HepG2 (cell line): ENCODE measurements around the gene NOTCH4. TPM values are rescaled to one million over a fixed set of nuclear protein-coding genes. Genes with fewer than 3 reads are reported as not detected.

Source experiments
- MAZ ChIP-seq, 2 experiments: sonication (generic) in 1 of 2; formaldehyde crosslinking in 1 of 2; IDR thresholded peaks; 2 replicates each; pipeline versions ENCODE4 v1.5.0 to v1.6.1; 2012 to 2020; ENCODE audit warnings: low read depth in 2 of 2, mild to moderate bottlenecking in 2 of 2, borderline replicate concordance in 1 of 2, improper control_type of control experiment in 1 of 2, low read length in 1 of 2, missing genetic modification reagents in 1 of 2, moderate library complexity in 1 of 2
- MNT ChIP-seq: fragments of 450-650 bp; IDR thresholded peaks from 2 replicates; pipeline ENCODE4 v1.6.1; 2016
- PHF21A ChIP-seq: sonication (generic); formaldehyde crosslinking; IDR thresholded peaks from 2 replicates; pipeline ENCODE4 v1.5.0; 2020; ENCODE audit warnings: mild to moderate bottlenecking, missing genetic modification reagents
- RNF2 ChIP-seq: fragments of 450-650 bp; conservative IDR thresholded peaks from 2 replicates; pipeline ENCODE4 v1.6.1; 2016; ENCODE audit warnings: low read depth
- SMAD1 ChIP-seq: sonication (generic); formaldehyde crosslinking; IDR thresholded peaks from 2 replicates; pipeline ENCODE4 v1.4.0; 2020; ENCODE audit warnings: missing genetic modification reagents, low read depth, mild to moderate bottlenecking, borderline replicate concordance
- SMAD3 ChIP-seq: sonication (generic); formaldehyde crosslinking; IDR thresholded peaks from 2 replicates; pipeline ENCODE4 v1.4.0; 2020; ENCODE audit warnings: missing genetic modification reagents
- SP2 ChIP-seq: sonication (generic); formaldehyde crosslinking; IDR thresholded peaks from 2 replicates; pipeline ENCODE4 v1.5.1; 2020; ENCODE audit warnings: mild to moderate bottlenecking, missing genetic modification reagents
- SP5 ChIP-seq: IDR thresholded peaks from 2 replicates; pipeline ENCODE4 v1.6.1; 2016; ENCODE audit warnings: low read depth, borderline replicate concordance
- ZBED4 ChIP-seq: sonication (generic); formaldehyde crosslinking; IDR thresholded peaks from 2 replicates; pipeline ENCODE4 v1.4.0; 2020; ENCODE audit warnings: missing genetic modification reagents, borderline replicate concordance
- ZNF121 ChIP-seq: sonication (generic); formaldehyde crosslinking; IDR thresholded peaks from 2 replicates; pipeline ENCODE4 v1.5.0; 2020; ENCODE audit warnings: mild to moderate bottlenecking, missing genetic modification reagents
- ZNF263 ChIP-seq: sonication (generic); formaldehyde crosslinking; IDR thresholded peaks from 2 replicates; pipeline ENCODE4 v1.4.0; 2020; ENCODE audit warnings: missing genetic modification reagents
- ZNF576 ChIP-seq: sonication (generic); formaldehyde crosslinking; IDR thresholded peaks from 2 replicates; pipeline ENCODE4 v1.4.0; 2020; ENCODE audit warnings: mild to moderate bottlenecking, missing genetic modification reagents
- ZNF775 ChIP-seq: sonication (generic); formaldehyde crosslinking; IDR thresholded peaks from 2 replicates; pipeline ENCODE4 v1.4.0; 2020; ENCODE audit warnings: missing genetic modification reagents, mild to moderate bottlenecking, moderate library complexity, borderline replicate concordance
- ZSCAN29 ChIP-seq: sonication (generic); formaldehyde crosslinking; conservative IDR thresholded peaks from 2 replicates; pipeline ENCODE4 v1.4.0; 2020; ENCODE audit warnings: mild to moderate bottlenecking, missing genetic modification reagents
- polyA plus RNA-seq, 8 experiments: library from polyadenylated mRNA; depleted of rRNA in 3 of 8; stranded (reverse) in 7 of 8; unstranded in 1 of 8; fragments of >200 nt; fragmentation: Illumina TruSeq in 4 of 8; extraction: Trizol in 4 of 8; gene quantifications; 2 replicates each; pipeline versions ENCODE4 v1.2.1 to v1.2.3, GENCODE V29; 2011 to 2016; ENCODE audit warnings: low read depth in 4 of 8, missing spikeins in 1 of 8, mixed read lengths in 1 of 8; ENCODE audit not compliant: insufficient read depth in 1 of 8
- total RNA-seq, 5 experiments: library from RNA; depleted of rRNA; stranded (reverse); fragments of >200 nt; fragmentation: Illumina TruSeq; extraction: Trizol; gene quantifications; 2 replicates each; pipeline ENCODE4 v1.2.3, GENCODE V29; 2016; ENCODE audit warnings: low read depth in 1 of 5
- TF ChIP-seq, protein P1 (sequence below): sonication (generic); formaldehyde crosslinking; IDR thresholded peaks from 2 replicates; pipeline ENCODE4 v1.5.1; 2020; ENCODE audit warnings: mild to moderate bottlenecking, missing genetic modification reagents, borderline replicate concordance
- TF ChIP-seq, protein P2 (sequence below): sonication (generic); formaldehyde crosslinking; IDR thresholded peaks from 2 replicates; pipeline ENCODE4 v1.4.0; 2020; ENCODE audit warnings: mild to moderate bottlenecking, missing genetic modification reagents
- TF ChIP-seq, protein P3 (sequence below): sonication (generic); formaldehyde crosslinking; IDR thresholded peaks from 2 replicates; pipeline ENCODE4 v1.4.0; 2020; ENCODE audit warnings: mild to moderate bottlenecking, missing genetic modification reagents

NOTCH4 gene
- total and polyA plus RNA-seq, 2 of the 13 experiments (the other 11 are each of a cell fraction or from before 2014, with no cell fraction given), result 0.51 to 0.83 TPM

DNA sequence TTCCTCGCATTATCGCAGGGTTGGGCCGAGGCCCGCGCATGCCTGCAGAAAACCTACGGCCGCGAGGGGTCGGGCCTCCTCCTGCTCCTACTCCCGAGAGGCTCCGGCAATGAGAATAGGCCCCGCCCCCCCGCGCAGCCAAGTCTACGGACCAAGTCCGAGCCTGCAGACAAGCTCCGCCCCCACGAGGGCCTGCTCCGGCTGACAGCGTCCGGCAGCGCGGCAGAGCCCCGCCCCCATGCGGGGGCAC, 28.3 kb downstream of the NOTCH4 start (continued):
- TF ChIP-seq ZBED4 (CRISPR knock-in tag), result no peak
- TF ChIP-seq ZNF263, result no peak
- TF ChIP-seq RNF2, result no peak
- TF ChIP-seq MAZ (IDR thresholded peaks at IDR 0.05; ENCODE audit: borderline replicate concordance, low read depth, low read length), result peak; percentile 96; the same call in 1 of the 2 replicates
- no peak; the same call in none of the 2 replicates for TF ChIP-seq MAZ (CRISPR knock-in tag; IDR thresholded peaks at IDR 0.05; ENCODE audit: low read depth)
- TF ChIP-seq SMAD3 (CRISPR knock-in tag), result no peak
- TF ChIP-seq, protein P1, sequence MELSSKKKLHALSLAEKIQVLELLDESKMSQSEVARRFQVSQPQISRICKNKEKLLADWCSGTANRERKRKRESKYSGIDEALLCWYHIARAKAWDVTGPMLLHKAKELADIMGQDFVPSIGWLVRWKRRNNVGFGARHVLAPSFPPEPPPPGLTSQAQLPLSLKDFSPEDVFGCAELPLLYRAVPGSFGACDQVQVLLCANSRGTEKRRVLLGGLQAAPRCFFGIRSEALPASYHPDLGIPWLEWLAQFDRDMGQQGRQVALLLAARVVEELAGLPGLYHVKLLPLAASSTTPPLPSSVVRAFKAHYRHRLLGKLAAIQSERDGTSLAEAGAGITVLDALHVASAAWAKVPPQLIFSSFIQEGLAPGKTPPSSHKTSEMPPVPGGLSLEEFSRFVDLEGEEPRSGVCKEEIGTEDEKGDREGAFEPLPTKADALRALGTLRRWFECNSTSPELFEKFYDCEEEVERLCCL, result no peak
- TF ChIP-seq, protein P2, sequence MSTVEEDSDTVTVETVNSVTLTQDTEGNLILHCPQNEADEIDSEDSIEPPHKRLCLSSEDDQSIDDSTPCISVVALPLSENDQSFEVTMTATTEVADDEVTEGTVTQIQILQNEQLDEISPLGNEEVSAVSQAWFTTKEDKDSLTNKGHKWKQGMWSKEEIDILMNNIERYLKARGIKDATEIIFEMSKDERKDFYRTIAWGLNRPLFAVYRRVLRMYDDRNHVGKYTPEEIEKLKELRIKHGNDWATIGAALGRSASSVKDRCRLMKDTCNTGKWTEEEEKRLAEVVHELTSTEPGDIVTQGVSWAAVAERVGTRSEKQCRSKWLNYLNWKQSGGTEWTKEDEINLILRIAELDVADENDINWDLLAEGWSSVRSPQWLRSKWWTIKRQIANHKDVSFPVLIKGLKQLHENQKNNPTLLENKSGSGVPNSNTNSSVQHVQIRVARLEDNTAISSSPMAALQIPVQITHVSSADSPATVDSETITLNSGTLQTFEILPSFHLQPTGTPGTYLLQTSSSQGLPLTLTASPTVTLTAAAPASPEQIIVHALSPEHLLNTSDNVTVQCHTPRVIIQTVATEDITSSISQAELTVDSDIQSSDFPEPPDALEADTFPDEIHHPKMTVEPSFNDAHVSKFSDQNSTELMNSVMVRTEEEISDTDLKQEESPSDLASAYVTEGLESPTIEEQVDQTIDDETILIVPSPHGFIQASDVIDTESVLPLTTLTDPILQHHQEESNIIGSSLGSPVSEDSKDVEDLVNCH, result no peak; the same call in 1 of the 2 replicates
- TF ChIP-seq ZNF121 (CRISPR knock-in tag), result no peak
- peak; percentile 88 for TF ChIP-seq MNT
- no peak for TF ChIP-seq ZSCAN29 (CRISPR knock-in tag)
- TF ChIP-seq ZNF775 (CRISPR knock-in tag), result no peak
- TF ChIP-seq SP2 (CRISPR knock-in tag), result peak; percentile 69
- no peak; the same call in 1 of the 2 replicates for TF ChIP-seq PHF21A (CRISPR knock-in tag)
- TF ChIP-seq, protein P3, sequence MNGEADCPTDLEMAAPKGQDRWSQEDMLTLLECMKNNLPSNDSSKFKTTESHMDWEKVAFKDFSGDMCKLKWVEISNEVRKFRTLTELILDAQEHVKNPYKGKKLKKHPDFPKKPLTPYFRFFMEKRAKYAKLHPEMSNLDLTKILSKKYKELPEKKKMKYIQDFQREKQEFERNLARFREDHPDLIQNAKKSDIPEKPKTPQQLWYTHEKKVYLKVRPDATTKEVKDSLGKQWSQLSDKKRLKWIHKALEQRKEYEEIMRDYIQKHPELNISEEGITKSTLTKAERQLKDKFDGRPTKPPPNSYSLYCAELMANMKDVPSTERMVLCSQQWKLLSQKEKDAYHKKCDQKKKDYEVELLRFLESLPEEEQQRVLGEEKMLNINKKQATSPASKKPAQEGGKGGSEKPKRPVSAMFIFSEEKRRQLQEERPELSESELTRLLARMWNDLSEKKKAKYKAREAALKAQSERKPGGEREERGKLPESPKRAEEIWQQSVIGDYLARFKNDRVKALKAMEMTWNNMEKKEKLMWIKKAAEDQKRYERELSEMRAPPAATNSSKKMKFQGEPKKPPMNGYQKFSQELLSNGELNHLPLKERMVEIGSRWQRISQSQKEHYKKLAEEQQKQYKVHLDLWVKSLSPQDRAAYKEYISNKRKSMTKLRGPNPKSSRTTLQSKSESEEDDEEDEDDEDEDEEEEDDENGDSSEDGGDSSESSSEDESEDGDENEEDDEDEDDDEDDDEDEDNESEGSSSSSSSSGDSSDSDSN, result no peak
- TF ChIP-seq SMAD1 (CRISPR knock-in tag), result no peak
- TF ChIP-seq SP5, result peak; percentile 75; the same call in 1 of the 2 replicates
- no peak for TF ChIP-seq ZNF576 (CRISPR knock-in tag)
